H1 (cell line): ENCODE results near the gene DNAJC22. TPM values are rescaled to one million over a fixed set of nuclear protein-coding genes. Genes with fewer than 3 reads are reported as not detected.

ENCODE experiments used
- CHD7 ChIP-seq: fragments of 300-600 bp; sonication (generic); IDR thresholded peaks from 2 replicates; pipeline ENCODE4 v1.7.1; 2012; ENCODE audit warnings: low read length, moderate library complexity, mild to moderate bottlenecking, inconsistent platforms; ENCODE audit not compliant: insufficient replicate concordance
- EGR1 ChIP-seq: IDR thresholded peaks from 2 replicates; pipeline ENCODE4 v1.6.1; 2011; ENCODE audit warnings: low read depth, low read length, borderline replicate concordance
- EZH2 ChIP-seq: fragments of 200-600 bp; sonication (generic); IDR thresholded peaks from 2 replicates; pipeline ENCODE4 v1.7.1; 2012; ENCODE audit warnings: low read depth, mild to moderate bottlenecking, moderate library complexity, low read length, inconsistent platforms; ENCODE audit not compliant: severe bottlenecking
- JUN ChIP-seq: IDR thresholded peaks from 2 replicates; pipeline ENCODE4 v1.6.1; 2011; ENCODE audit warnings: low read depth, mild to moderate bottlenecking, improper control_type of control experiment, low read length
- RNF2 ChIP-seq: fragments of 200-900, 300-1000 bp; sonication (generic); IDR thresholded peaks from 2 replicates; pipeline ENCODE4 v1.7.1; 2016; ENCODE audit warnings: borderline replicate concordance, low read depth, mild to moderate bottlenecking, antibody characterized with exemption, low read length; ENCODE audit not compliant: poor library complexity, severe bottlenecking; ENCODE audit errors: missing control alignments
- SUZ12 ChIP-seq: fragments of 200-600 bp; sonication (generic); IDR thresholded peaks from 2 replicates; pipeline ENCODE4 v1.6.1; 2012; ENCODE audit warnings: mild to moderate bottlenecking, inconsistent platforms, low read length, moderate library complexity, mixed read lengths
- polyA plus RNA-seq, 7 experiments: library from polyadenylated mRNA; depleted of rRNA in 3 of 7; stranded (reverse) in 5 of 7; unstranded in 2 of 7; fragments of >200 nt in 5 of 7; fragments of 200-250 nt in 2 of 7; gene quantifications; 1 replicate in 5 of 7; 2 replicates in 1 of 7; 4 replicates in 1 of 7; pipeline versions ENCODE4 v1.2.1 to v1.2.3, GENCODE V29; 2011 to 2013; ENCODE audit warnings: missing spikeins in 2 of 7, mixed read lengths in 2 of 7
- total RNA-seq: library from RNA; stranded (reverse); fragmentation: NEBNext Ultra II Directional; extraction: Animal tissue kit (Norgen Biotek cat#: 25700); gene quantifications from 2 replicates; pipeline ENCODE4 v1.2.1, GENCODE V29; 2021

The DNAJC22 gene
- total and polyA plus RNA-seq, 2 of the 8 experiments (the other 6 are each of a cell fraction or from before 2014, with no cell fraction given) = 0.20 to 0.39 TPM

- TF ChIP-seq CHD7 (no peak), RNF2 (peak; percentile 52), EZH2 (peak; percentile 62), EGR1 (no peak), JUN (no peak), SUZ12 (peak; percentile 84; the same call in 1 of the 2 replicates)
Measured at GRCh38 chr12:49340971-49341776, 5.5 kb upstream of the DNAJC22 start (continued).
